Keratinocyte (primary cell): Measurements from ENCODE around the gene DBF4.

ENCODE experiments used
- CTCF ChIP-seq, 3 experiments: IDR thresholded peaks in 1 of 3; conservative IDR thresholded peaks in 1 of 3; optimal IDR thresholded peaks in 1 of 3; 2 replicates in 2 of 3; 3 replicates in 1 of 3; pipeline versions ENCODE3 to v1.5.1; 2011; ENCODE audit warnings: low read length in 3 of 3, mild to moderate bottlenecking in 3 of 3, moderate library complexity in 2 of 3, control low read depth in 1 of 3, inconsistent platforms in 1 of 3; ENCODE audit not compliant: insufficient read depth in 2 of 3; ENCODE audit errors: extremely low read depth in 1 of 3
- EZH2 ChIP-seq: IDR thresholded peaks from one replicate; pipeline ENCODE4 v1.6.1; 2012; ENCODE audit warnings: inconsistent platforms, mild to moderate bottlenecking, low read length, moderate library complexity

- no peak for TF ChIP-seq CTCF (optimal IDR thresholded peaks at IDR 0.05 in 1 of 3, IDR thresholded peaks at IDR 0.05 in 1 of 3, conservative IDR thresholded peaks at IDR 0.05 in 1 of 3; ENCODE audit: extremely low read depth in 1 of 3, insufficient read depth in 2 of 3, low read length in 3 of 3)
- TF ChIP-seq EZH2, result no peak
Observed at GRCh38 chr7:87941138-87941537, 64.8 kb downstream of the DBF4 start.
